GM13976 (cell line): ENCODE results near the gene ARHGAP26.

Experiments
- DNase-seq: peaks from one replicate; pipeline ENCODE4 v3.0.0; 2012; ENCODE audit warnings: low spot score
- CTCF ChIP-seq: IDR thresholded peaks from 2 replicates; pipeline ENCODE4 v1.5.1; 2012; ENCODE audit warnings: borderline replicate concordance, mild to moderate bottlenecking; ENCODE audit not compliant: insufficient read depth; ENCODE audit errors: extremely low read depth, missing control alignments, control extremely low read depth
- in situ Hi-C: fragments of 300-500 bp; cut with MboI; formaldehyde crosslinking; loops from one replicate; pipeline ENCODE4 v1.12.0; 2022; ENCODE audit warnings: low sequenced_read_pairs, mixed read lengths, inconsistent platforms; ENCODE audit not compliant: unreplicated experiment

ARHGAP26 gene

GRCh38 chr5:143219696-143220095 is 449.5 kb downstream of the ARHGAP26 start:
- in situ Hi-C loops = loop anchor here (25.0 kb wide), 2 partner anchors 593 to 743 kb away; partner anchors contain the start of gene HMHB1
- TF ChIP-seq CTCF = no peak

GRCh38 chr5:143220748-143221251 is 450.6 kb downstream of the ARHGAP26 start:
- no peak for DNase-seq
- in situ Hi-C loops = loop anchor here (25.0 kb wide), 2 partner anchors 592 to 742 kb away; partner anchors contain the start of gene HMHB1
- no peak for TF ChIP-seq CTCF

More at GRCh38 chr5:143219696-143220095, 449.5 kb downstream of the ARHGAP26 start:
- DNase-seq = no peak

- TF ChIP-seq CTCF = no peak
- DNase-seq = peak; percentile 62
- in situ Hi-C loops = loop anchor here (25.0 kb wide), 2 partner anchors 590 to 740 kb away; partner anchors contain the start of gene HMHB1
Observed at GRCh38 chr5:143222287-143223231, 452.4 kb downstream of the ARHGAP26 start.

GRCh38 chr5:143224672-143225071 is 454.5 kb downstream of the ARHGAP26 start:
- DNase-seq = no peak
- no peak for TF ChIP-seq CTCF
- in situ Hi-C loops = loop anchor here (5.0 to 25.0 kb wide), 3 partner anchors 173 to 738 kb away; partner anchors contain the start of gene HMHB1

- in situ Hi-C loops = loop anchor here (5.0 kb wide), 1 partner anchor 172 kb away; no protein-coding TSS in a partner anchor
- no peak for TF ChIP-seq CTCF
- DNase-seq = no peak
Observed at GRCh38 chr5:143225511-143225910, 455.3 kb downstream of the ARHGAP26 start.

GRCh38 chr5:143226361-143226760 is 456.2 kb downstream of the ARHGAP26 start:
- DNase-seq = no peak
- TF ChIP-seq CTCF = no peak
- in situ Hi-C loops = loop anchor here (5.0 kb wide), 1 partner anchor 171 kb away; no protein-coding TSS in a partner anchor
